ENCODE results near the gene ABHD17A.

GRCh38 chr19:1925544-1925943, 40.2 kb upstream of the ABHD17A start:
- TF ChIP-seq CTCF (IDR thresholded peaks at IDR 0.05) (no peak), POLR2A (IDR thresholded peaks at IDR 0.05) (no peak)
